Measurements from ENCODE around the gene ERO1B.
"Not testable (repeated sequence)": the region's sequence is repeated elsewhere in the genome, so short reads cannot be mapped to it uniquely, and the experiment has no call there.

The ERO1B gene

DNA sequence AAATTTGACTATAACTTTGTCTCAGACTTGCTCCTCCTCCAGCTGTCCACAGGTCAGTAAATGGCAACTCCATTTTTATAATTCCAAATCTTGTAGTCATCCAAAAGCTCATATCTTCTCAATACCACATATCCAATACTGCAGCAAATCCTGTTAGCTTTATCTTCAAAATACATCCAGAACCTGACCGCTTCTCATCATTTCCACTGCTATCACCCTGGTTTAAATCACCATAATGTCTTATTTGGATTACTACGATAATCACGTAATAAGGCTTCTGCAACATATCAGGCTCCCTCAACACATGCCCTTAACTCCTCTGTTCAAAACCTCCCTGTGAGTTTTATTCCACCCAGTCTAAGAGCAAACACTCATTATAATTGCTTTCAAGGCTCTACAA is 34.5 kb downstream of the ERO1B start:
- DNase-seq = no peak

DNA sequence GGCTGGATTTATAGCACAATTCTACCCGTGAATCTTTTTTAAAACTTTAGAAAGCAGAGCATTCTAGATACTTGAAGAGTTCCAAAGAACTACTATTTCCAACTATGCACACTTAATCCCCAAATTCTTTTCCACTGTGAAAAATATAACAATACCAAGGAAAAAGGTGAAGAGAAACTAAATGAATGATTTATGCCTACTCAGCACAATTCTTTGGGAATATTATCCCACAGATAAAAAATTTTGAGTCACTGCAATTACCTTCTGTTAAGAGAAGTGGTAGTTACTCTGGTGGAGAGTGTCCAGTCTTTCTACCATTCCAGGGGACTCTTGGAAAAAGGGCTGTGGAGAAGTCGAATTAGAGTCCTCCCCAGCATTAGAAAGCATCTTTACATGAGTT is 39.2 kb downstream of the ERO1B start:
- no peak for DNase-seq

DNA sequence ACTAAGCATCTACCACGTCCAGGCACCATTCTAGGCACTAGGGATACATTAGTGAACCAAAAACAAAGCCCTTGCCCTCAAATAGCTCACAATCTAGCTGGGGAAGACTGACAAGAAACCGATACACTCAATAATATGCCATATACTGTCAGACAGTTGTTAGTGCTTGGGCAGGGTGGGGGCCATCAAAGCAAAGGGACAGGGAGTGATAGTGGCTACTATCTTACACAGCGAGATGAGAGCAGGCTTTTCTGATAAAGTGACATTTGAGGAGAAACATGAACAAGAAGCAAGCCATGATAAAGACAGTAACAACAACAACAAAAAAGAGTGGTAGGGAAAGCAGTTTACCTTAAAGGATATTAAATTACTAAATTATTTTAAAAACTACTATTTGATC is 41.1 kb downstream of the ERO1B start:
- DNase-seq = no peak

DNA sequence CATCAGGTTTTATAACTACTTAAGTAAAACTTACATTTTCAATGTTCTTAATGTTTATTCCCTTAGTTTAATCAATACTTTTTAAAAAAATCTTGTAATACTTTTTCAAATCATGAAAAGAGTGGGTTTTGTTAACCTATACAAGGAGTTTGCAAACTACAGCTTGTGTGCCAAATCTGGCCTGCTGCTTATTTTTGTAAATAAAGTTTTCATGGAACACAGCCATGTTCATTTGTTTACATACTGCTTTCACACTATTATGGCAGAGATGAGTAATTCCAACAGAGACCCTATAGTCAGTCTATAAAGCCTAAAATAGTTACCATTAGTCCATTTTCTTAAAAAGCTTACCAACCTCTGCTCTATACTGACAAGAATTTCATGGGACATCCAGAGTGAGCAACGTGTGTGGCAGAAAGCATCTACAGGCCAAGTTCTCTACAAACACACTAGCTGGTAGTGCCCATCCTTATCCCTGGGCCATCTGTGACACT is 42.6 kb downstream of the ERO1B start:
- DNase-seq = no peak

DNA sequence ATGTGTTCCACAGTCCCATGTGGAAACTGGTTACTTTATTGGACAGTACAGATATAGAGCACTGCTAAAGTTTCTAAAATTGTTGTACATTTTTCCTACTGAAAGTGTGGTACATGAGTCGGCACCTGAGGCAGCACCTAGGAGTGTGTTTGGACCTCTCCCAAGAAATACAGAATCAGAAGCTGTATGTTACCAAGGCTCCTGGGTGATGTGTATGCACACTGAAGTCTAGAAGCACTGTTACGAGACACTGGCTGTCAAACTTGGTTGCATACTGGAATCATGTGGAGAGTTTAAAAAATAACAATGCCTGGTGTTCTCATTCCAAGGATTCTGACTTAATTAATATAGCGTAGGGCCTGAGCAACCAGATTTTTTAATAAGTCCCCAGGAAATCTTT is 46.6 kb downstream of the ERO1B start:
- no peak for DNase-seq

DNA sequence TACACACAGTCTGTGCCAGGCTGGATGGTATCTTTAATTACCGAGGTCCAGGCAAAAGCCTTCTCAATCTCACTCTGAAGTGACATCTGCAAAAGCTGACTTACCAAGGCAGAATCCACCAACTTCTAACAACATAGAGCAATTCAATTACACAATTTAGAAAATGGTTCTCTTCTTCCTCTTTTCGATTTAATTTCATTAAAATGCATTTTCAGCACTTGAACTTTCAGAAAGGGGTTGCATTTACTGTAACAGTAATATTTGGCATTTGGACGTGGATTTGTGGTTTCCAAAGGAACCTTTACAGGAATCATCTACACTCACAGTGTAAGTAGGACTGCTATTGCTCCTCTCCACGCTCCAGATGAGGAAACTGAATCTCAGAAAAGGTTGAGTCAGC is 53.3 kb downstream of the ERO1B start:
- no peak for DNase-seq

DNA sequence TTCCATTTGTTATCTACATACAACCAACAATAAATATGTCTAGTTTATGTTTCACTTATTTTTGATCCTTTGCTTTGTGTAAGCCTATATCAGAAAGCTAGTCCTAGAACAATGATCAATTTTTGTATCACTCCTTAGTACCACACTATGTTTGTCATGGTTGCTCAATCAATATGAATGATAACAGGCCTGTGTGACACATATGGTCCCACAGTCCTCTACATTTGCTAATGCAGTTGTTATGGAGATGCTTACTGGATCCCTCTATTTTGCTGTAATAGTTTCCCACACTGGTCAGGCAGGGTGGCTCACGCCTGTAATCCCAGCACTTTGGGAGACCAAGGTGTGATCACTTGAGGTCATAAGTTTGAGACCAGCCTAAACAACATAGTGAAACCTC is 59.1 kb downstream of the ERO1B start:
- DNase-seq = no peak

DNA sequence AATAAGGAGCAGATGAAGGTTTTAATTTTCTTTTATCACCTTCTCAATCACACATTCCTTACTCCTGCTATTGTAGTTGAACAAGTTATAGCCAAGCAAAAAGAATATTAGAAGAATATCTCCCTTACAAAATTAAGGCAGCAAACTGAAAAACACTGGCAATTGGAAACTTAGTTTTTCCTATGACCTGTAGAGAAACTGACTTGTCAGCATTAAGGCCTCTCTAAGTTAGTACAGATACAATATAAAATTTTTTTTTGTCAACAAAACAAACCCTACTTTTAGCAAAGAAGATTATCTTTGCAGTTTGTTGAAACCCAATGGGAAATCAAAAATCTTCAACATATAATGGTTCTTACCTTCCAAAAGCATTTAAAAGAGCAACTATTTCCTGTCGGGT is 61.3 kb downstream of the ERO1B start:
- DNase-seq = no peak

DNA sequence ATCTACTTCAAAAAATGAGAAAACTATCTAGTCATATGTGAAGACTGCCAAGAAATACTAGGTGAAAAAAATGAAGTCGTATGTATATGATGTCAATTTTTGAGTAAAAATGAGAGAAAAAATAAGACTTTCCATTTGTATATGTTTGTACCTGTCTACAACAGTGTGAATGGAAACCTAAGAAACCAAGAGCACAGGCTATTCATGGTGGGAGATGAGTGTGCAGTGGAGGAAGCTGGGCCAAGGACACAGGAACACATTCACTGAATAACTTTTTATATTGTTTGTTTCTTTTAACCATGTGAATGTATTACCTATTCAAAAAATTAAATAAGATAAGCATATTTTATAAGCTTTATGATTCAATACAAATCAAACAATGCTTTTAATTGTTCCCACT is 67.0 kb downstream of the ERO1B start:
- no peak for DNase-seq

DNA sequence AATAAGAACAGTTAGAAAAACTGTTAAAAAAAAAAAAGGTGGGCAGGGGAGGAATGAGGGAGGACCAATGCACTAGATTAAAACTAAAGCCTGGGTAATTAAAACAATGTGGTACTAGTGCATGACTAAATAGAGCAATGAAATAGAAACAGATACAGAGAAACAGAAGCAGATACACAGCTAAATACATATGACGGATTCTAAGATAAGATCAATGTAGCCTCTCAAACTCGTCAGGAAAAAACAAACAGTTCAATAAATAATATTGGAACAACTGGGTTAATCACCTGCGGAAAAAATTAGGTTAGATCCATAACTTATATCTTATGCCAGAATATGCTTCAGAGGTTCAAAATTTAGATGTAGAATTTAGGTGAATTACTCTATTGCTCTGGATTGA is 68.2 kb downstream of the ERO1B start:
- no peak for DNase-seq

DNA sequence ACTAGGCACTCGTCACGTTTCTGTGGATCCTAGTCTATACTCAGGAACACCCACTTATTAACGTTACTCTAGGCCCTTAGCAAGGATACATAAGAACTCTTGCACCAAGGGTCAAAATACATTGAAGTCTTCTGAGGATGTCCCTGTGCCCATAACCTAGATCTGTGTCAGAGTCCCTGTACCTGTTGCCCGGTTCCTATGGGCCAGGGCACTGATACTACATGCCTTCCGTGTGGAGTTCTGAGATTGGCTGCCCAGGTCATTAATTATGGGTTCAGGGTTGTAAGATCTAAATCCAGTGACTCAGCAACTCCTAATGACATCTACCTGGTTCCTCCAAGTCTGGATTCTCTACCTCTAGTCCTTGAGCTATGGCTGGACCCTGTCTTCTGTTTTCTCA is 69.9 kb downstream of the ERO1B start:
- DNase-seq = no peak

DNA sequence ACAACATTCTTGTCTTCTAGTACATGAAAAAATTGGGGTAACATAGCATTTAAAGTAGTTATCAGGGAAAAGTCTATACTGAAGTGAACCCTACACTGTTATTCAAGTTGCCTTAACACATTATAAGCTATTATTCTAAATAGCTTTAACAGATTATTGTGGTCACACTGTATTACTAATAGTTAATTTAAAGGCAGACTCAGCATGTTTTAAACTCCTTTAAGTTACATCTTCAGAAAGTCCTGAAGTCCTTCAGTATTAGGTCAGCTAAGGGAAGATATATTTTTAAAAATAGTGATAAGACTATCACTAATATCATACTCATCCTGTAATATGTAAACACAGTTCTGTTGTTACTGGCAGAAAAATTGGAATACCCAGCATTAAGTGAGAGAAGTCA is 72.0 kb downstream of the ERO1B start:
- DNase-seq = no peak

DNA sequence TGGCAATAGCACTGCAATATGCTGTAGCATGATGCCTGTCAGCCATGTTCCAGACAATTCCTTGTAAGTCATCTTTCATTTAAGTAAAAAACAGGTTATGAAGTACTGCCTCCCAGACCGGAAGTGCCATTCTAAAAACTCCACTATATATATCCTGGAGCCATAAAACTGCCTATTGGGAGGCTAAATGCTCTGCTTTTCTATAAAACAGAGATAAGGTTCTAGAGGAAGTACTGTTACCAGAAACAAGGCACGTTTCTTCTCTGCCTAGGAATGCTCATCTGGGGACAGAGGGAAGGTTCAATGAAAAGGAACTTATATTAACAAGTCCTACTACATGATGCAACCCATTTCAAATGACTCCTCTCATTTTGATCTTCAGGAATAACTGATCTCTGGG is 72.6 kb downstream of the ERO1B start:
- DNase-seq = no peak

DNA sequence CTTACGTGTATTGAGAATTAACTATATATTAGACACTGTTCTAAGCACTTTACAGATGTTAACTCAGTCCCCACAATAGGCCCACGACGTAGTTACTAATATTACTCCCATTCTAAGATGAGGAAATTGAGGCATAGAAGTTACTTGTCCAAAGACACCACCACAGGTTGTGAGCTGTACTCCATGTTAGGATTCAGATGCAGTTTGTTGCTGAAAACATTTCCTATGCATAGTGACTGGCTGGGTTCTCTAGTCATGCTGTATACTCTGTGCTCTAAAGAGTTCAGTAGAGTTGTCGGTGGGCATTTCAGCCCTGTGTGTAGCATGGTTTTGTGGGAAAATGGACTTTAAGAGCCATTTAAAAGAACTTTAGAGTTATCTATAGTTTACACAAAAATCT is 74.2 kb downstream of the ERO1B start:
- no peak for DNase-seq

DNA sequence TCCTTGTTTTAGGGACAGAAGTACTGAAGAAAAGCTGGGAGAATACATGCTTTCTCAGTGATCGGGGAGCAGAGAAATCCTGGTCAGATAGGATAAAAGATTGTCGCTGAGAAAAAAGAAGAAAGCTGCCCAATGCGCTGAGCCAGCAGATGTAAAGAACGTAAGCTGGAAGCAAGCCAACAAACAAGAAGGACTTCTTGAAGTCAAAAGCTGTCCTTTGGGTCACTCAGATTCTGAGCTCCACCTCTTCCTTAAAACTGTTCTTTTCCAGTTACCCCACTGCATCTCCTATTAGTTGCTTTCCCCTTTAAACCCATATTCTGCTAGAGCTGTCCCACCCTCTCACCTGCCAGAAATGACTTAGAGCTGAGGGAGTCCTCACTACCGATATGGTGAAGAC is 74.6 kb downstream of the ERO1B start:
- DNase-seq = no peak

DNA sequence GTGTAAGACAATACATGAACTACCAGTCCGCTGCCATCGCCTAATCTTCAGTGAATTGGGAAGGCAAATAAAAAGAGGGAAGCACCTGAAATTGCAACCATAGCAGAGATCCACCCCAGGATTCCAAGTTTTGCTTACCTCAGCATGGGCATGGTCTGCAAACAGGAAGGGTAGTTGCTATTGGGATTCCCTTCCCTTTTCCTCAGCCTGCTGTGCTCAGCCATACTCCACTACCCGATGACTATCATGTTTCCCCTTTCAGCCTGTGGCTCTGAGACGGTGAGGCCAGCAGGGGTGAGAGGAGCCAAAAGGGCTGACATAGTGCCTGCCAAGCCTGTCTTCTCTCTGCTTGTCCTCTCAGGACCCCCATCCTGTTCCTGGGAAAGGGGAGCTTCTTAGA is 75.2 kb downstream of the ERO1B start:
- no peak for DNase-seq

DNA sequence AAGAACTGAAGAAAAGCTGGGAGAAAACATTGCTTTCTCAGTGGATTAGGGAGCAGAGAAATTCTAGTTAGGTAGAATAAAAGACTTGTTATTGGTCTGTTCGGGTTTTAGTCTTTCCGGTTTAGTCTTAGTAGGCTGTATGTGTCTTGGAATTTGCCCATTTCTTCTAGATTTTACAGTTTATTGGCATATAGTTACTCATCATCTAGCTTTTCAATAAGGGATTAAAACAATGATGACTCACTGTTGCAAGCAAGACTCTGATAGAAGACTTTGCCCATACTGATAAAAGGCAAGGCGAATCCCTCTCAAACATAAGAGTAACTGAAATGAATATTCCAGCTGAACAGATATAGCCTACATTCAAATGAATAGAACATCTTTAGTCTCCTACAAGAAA is 77.1 kb downstream of the ERO1B start:
- DNase-seq = no peak

DNA sequence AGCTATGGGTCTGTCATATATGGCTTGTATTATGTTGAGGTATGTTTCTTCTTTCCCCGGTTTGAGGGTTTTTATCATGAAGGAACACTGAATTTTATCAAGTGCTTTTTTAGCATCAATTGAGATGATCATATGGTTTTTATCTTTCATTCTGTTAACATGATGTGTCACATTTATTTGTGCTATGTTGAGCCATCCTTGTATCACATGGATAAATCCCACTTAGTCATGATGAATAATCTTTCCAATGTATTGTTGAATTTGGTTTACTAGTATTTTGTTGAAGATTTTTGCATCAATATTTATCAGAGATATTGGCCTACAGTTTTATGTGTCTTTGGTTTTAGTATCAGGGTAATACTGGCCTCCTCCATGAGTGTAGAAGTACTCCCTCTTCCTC is 77.7 kb downstream of the ERO1B start:
- DNase-seq = no peak

DNA sequence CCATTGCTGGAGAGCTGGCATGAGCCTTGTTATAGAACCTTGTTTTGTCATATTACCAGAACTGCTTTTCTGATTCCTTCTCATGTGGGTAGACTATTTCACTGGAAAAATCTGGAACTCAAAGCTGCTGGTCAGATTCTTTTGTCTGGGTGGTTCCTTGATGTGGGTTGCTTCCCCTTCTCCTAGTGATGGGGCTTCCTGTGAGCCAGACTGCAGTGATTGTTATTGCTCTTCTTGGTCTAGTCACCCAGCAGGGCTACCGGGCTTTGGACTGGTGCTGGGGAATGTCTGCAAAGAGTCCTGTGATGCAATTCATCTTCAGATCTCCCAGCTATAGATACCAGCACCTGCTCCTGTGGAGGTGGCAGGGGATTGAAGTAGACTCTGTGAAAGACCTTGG is 80.0 kb downstream of the ERO1B start:
- DNase-seq = no peak

DNA sequence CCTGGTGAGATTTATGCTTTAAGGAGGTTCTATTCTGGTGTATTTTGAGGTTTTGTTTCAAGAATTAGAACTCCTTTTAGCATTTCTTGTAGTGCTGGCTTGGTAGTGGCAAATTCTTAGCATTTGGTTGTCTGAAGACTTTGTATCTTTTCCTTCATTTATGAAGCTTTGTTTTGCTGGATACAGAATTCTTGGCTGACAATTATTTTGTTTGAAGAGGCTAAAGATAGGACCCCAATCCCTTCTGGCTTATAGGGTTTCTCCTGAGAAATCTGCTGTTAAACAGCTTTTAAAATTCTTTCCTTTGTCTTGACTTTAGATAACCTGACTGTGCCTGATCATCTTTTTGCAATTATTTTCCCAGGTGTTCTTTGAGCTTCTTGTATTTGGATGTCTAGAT is 80.8 kb downstream of the ERO1B start:
- DNase-seq = no peak

DNA sequence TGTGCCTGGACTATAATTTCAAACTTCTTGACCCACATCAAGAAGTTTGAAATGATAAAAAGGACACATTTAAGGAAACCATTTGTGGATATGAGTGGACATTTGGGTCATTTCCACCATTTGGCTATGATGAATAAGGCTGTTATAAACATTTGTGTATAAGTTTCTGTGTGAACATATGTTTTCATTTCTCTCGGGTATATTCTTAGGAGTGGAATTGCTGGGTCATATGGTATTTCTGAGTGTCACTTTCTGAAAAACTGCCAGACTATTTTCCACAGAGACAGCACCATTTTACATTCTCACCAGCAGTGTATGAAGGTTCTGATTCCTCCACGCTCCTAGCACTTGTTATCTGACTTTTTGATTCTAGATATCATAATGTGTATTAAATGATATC is 88.6 kb downstream of the ERO1B start:
- no peak for DNase-seq

DNA sequence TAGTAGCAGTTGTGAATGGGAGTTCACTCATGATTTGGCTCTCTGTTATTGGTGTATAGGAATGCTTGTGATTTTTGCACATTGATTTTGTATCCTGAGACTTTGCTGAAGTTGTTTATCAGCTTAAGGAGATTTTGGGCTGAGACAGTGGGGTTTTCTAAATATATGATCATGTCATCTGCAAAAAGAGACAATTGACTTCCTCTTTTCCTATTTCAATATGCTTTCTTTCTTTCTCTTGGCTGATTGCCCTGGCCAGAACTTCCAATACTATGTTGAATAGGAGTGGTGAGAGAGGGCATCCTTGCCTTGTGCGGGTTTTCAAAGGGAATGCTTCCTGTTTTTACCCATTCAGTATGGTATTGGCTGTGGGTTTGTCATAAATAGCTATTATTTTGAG is 93.7 kb downstream of the ERO1B start:
- DNase-seq = not testable (repeated sequence)

DNA sequence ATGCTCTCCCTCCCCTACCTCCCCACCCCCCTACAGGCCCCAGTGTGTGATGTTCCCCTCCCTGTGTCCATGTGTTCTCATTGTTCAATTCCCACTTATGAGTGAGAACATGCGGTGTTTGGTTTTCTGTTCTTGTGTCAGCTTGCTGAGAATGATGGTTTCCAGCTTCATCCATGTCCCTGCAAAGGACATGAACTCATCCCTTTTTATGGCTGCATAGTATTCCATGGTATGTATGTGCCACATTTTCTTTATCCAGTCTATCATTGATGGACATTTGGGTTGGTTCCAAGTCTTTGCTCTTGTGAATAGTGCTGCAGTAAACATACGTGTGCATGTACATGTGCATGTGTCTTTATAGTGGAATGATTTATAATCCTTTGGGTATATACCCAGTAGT is 95.3 kb downstream of the ERO1B start:
- DNase-seq = not testable (repeated sequence)

DNA sequence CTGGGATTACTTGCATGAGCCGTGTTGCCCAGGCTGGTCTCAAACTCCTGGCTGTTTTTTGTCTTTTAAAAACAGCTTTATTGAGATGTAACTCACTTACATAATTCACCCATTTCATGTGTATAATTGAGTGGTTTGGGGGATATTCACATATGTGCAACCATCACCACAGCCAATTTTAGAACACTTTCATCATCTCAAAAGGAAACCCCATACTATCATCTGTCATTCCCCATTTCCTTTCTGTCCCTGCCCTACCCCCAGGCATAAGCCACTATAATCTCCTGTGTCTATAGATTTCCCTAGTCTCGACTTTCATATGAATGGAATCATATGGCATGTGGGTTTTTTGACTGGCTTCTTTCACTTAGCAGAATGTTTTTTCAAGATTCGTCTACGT is 96.1 kb downstream of the ERO1B start:
- DNase-seq = no peak

DNA sequence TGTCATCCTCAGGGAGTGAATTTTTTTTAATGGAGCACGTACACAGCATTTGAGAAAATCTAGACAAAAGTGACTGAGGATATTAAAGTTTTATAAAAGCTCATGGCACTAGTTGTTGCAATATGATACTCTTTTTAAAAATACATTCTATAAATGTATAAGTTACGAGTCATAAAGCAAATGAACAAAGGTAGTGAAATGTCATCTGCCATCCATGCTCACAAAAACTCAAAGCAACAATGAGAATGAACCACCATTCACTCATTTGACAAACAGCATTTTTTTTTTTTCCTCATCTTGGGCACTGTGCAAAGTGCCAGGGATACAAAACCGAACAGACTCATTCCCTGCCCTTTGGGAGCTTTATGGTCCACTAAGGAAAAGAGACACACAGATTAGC is 100.7 kb downstream of the ERO1B start:
- DNase-seq = no peak

DNA sequence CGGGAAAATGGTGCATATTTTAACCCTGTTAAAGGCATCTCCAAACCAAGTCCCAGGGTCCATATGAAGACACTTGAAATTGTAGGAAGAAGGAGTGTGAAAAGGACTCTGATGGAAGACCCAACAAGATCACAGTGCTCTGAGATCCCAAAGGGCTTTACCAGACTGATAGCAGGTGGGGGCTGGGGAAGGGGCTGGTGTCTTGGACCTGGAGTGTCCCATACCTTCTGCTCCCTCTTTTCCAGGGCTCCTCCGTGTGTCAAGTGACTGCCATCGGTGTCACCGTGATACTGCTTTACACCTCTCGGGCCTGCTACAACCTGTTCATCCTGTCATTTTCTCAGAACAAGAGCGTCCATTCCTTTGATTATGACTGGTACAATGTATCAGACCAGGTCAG is 102.1 kb downstream of the ERO1B start:
- no peak for DNase-seq

Data from bone marrow (tissue), 2 donors.